HepG2 (cell line): Measurements from ENCODE around the gene TBC1D5.
"Not testable (repeated sequence)": the region's sequence is repeated elsewhere in the genome, so short reads cannot be mapped to it uniquely, and the experiment has no call there.

ENCODE experiments used
- NR2F6 ChIP-seq, 2 experiments: IDR thresholded peaks; 2 replicates each; pipeline ENCODE4 v1.6.1; 2016; ENCODE audit warnings: antibody characterized with exemption in 1 of 2, mild to moderate bottlenecking in 1 of 2
- TF ChIP-seq, protein P1 (sequence below): sonication (generic); formaldehyde crosslinking; IDR thresholded peaks from 2 replicates; pipeline ENCODE4 v1.5.0; 2020; ENCODE audit warnings: mild to moderate bottlenecking, missing genetic modification reagents, moderate library complexity
- TF ChIP-seq, protein P2 (sequence below): sonication (generic); formaldehyde crosslinking; IDR thresholded peaks from 2 replicates; pipeline ENCODE4 v1.5.1; 2020; ENCODE audit warnings: missing genetic modification reagents, mild to moderate bottlenecking, borderline replicate concordance
- TF ChIP-seq, protein P3 (sequence below): sonication (generic); formaldehyde crosslinking; IDR thresholded peaks from 2 replicates; pipeline ENCODE4 v1.4.0; 2020; ENCODE audit warnings: missing genetic modification reagents
- TF ChIP-seq, protein P4 (sequence below): IDR thresholded peaks from 2 replicates; pipeline ENCODE4 v1.6.1; 2012; ENCODE audit warnings: inconsistent platforms

DNA sequence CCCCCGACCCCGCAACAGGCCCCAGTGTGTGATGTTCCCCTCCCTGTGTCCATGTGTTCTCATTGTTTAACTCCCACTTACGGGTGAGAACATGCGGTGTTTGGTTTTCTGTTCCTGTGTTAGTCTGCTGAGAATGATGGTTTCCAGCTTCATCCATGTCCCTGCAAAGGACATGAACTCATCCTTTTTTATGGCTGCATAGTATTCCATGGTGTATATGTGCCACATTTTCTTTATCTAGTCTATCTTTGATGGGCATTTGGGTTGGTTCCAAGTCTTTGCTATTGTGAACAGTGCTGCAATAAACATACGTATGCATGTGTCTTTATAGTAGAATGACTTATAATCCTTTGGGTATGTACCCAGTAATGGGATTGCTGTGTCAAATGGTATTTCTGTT lies 349.9 kb downstream of the TBC1D5 start:
- TF ChIP-seq NR2F6 (IDR thresholded peaks at IDR 0.05); NR2F6 (CRISPR knock-in tag; IDR thresholded peaks at IDR 0.05): not testable (repeated sequence)
- TF ChIP-seq, protein P1, sequence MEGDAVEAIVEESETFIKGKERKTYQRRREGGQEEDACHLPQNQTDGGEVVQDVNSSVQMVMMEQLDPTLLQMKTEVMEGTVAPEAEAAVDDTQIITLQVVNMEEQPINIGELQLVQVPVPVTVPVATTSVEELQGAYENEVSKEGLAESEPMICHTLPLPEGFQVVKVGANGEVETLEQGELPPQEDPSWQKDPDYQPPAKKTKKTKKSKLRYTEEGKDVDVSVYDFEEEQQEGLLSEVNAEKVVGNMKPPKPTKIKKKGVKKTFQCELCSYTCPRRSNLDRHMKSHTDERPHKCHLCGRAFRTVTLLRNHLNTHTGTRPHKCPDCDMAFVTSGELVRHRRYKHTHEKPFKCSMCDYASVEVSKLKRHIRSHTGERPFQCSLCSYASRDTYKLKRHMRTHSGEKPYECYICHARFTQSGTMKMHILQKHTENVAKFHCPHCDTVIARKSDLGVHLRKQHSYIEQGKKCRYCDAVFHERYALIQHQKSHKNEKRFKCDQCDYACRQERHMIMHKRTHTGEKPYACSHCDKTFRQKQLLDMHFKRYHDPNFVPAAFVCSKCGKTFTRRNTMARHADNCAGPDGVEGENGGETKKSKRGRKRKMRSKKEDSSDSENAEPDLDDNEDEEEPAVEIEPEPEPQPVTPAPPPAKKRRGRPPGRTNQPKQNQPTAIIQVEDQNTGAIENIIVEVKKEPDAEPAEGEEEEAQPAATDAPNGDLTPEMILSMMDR: not testable (repeated sequence)
- TF ChIP-seq, protein P2, sequence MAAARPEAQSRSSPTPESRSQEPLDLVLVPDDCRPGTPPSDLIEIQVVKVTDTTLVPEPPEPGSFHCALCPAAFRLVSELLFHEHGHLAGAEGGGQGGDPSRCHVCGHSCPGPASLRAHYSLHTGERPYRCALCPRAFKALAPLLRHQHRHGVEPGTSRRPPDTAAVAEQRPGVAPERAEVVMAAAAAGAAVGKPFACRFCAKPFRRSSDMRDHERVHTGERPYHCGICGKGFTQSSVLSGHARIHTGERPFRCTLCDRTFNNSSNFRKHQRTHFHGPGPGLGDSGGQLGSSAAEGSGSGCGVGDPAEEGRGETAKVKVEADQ (CRISPR knock-in tag): not testable (repeated sequence)
- TF ChIP-seq, protein P3, sequence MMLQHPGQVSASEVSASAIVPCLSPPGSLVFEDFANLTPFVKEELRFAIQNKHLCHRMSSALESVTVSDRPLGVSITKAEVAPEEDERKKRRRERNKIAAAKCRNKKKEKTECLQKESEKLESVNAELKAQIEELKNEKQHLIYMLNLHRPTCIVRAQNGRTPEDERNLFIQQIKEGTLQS (CRISPR knock-in tag): not testable (repeated sequence)
- TF ChIP-seq, protein P4, sequence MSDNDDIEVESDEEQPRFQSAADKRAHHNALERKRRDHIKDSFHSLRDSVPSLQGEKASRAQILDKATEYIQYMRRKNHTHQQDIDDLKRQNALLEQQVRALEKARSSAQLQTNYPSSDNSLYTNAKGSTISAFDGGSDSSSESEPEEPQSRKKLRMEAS: not testable (repeated sequence)
